Calu3 (cell line): ENCODE measurements around the gene ILK. TPM values are rescaled to one million over a fixed set of nuclear protein-coding genes. Genes with fewer than 3 reads are reported as not detected.

Source experiments
- BruUV-seq: library from RNA; stranded (reverse); fragments of 400-500 nt; replicated peaks from 2 replicates; lab custom pipeline; 2021; lab: Mats Ljungman, UMichigan
- CTCF ChIA-PET: fragments of 300-600 bp; sonication (Branson Sonifier 250); formaldehyde crosslinking; loops from one replicate; lab custom pipeline; 2022; ENCODE audit warnings: antibody characterized with exemption; lab: Charles Lee
- DNase-seq: peaks from one replicate; pipeline ENCODE4 v3.0.0; 2022
- H3K27ac Mint-ChIP-seq: one replicate; pipeline ENCODE4 v1.8.0; 2022; ENCODE audit warnings: mixed read lengths; ENCODE audit not compliant: unreplicated experiment
- H3K27me3 Mint-ChIP-seq: one replicate; pipeline ENCODE4 v1.8.0; 2022; ENCODE audit warnings: mixed read lengths; ENCODE audit not compliant: unreplicated experiment
- H3K36me3 Mint-ChIP-seq: one replicate; pipeline ENCODE4 v1.8.0; 2022; ENCODE audit warnings: mild to moderate bottlenecking, moderate library complexity, mixed read lengths; ENCODE audit not compliant: insufficient read depth, unreplicated experiment
- H3K4me1 Mint-ChIP-seq: one replicate; pipeline ENCODE4 v1.8.0; 2022; ENCODE audit warnings: mild to moderate bottlenecking, low read depth, mixed read lengths; ENCODE audit not compliant: unreplicated experiment
- H3K4me3 Mint-ChIP-seq: one replicate; pipeline ENCODE4 v1.8.0; 2022; ENCODE audit warnings: mild to moderate bottlenecking, low read depth, moderate library complexity, mixed read lengths; ENCODE audit not compliant: unreplicated experiment
- H3K9me3 Mint-ChIP-seq: one replicate; pipeline ENCODE4 v1.8.0; 2022; ENCODE audit warnings: low read depth, mixed read lengths; ENCODE audit not compliant: unreplicated experiment
- CTCF ChIP-seq: fragments of 200-600 bp; IDR thresholded peaks from one replicate; pipeline ENCODE4 v1.8.0; 2022; ENCODE audit warnings: antibody characterized with exemption; ENCODE audit not compliant: unreplicated experiment
- intact Hi-C: fragments of 100-400 bp; cut with micrococcal nuclease; formaldehyde crosslinking; loops from one replicate; pipeline ENCODE4 v1.10.0; 2022; ENCODE audit not compliant: unreplicated experiment
- total RNA-seq: library from RNA; stranded (reverse); gene quantifications from 2 replicates; pipeline ENCODE4 v1.2.3, GENCODE V29; 2022

ILK gene
- total RNA-seq, 1 experiment from 2014 or later: 85.7 TPM

GRCh38 chr11:6584528-6584927, 19.0 kb upstream of the ILK start:
- intact Hi-C loops: no loop called here
- H3K4me3 Mint-ChIP-seq: no peak overlapping the region
- H3K27me3 Mint-ChIP-seq: no peaks in the 10 kb centered on the region
- CTCF ChIA-PET: no interaction called here
- H3K36me3 Mint-ChIP-seq: peaks cover 9% of the 10 kb centered on the region
- no TSS peak for BruUV-seq
- peaks cover 8% of the 10 kb centered on the region for H3K9me3 Mint-ChIP-seq
- H3K4me1 Mint-ChIP-seq: no peaks in the 10 kb centered on the region
- no peak for DNase-seq
- TF ChIP-seq CTCF: no peak
- H3K27ac Mint-ChIP-seq: no peak overlapping the region

GRCh38 chr11:6586434-6587359, 16.9 kb upstream of the ILK start:
- no peak for DNase-seq
- CTCF ChIA-PET: interaction anchor here (1.0 kb wide), 1 partner anchor 17 kb away, joined by 3 read pairs; no protein-coding TSS in a partner anchor
- TF ChIP-seq CTCF: no peak
- no peaks in the 10 kb centered on the region for H3K27me3 Mint-ChIP-seq
- H3K27ac Mint-ChIP-seq: no peak overlapping the region
- no peaks in the 10 kb centered on the region for H3K4me1 Mint-ChIP-seq
- intact Hi-C loops: no loop called here
- peaks cover 8% of the 10 kb centered on the region for H3K9me3 Mint-ChIP-seq
- H3K4me3 Mint-ChIP-seq: no peak overlapping the region
- no TSS peak for BruUV-seq
- H3K36me3 Mint-ChIP-seq: peaks cover 7% of the 10 kb centered on the region

- peaks cover 8% of the 10 kb centered on the region for H3K9me3 Mint-ChIP-seq
- H3K36me3 Mint-ChIP-seq: no peaks in the 10 kb centered on the region
- no peaks in the 10 kb centered on the region for H3K27me3 Mint-ChIP-seq
- H3K27ac Mint-ChIP-seq: no peak overlapping the region
- DNase-seq: no peak
- CTCF ChIA-PET: interaction anchor here (1.0 kb wide), 1 partner anchor 18 kb away, joined by 3 read pairs; no protein-coding TSS in a partner anchor
- TF ChIP-seq CTCF: no peak
- intact Hi-C loops: no loop called here
- no peak overlapping the region for H3K4me3 Mint-ChIP-seq
- no TSS peak for BruUV-seq
- no peaks in the 10 kb centered on the region for H3K4me1 Mint-ChIP-seq
Observed at GRCh38 chr11:6587360-6587953, 16.1 kb upstream of the ILK start.

GRCh38 chr11:6588018-6588417, 15.6 kb upstream of the ILK start:
- no peak overlapping the region for H3K4me3 Mint-ChIP-seq
- no TSS peak for BruUV-seq
- H3K4me1 Mint-ChIP-seq: no peaks in the 10 kb centered on the region
- no peak overlapping the region for H3K27ac Mint-ChIP-seq
- CTCF ChIA-PET: interaction anchor here (1.0 kb wide), 1 partner anchor 18 kb away, joined by 3 read pairs; no protein-coding TSS in a partner anchor
- intact Hi-C loops: no loop called here
- DNase-seq: no peak
- H3K27me3 Mint-ChIP-seq: no peaks in the 10 kb centered on the region
- no peaks in the 10 kb centered on the region for H3K36me3 Mint-ChIP-seq
- TF ChIP-seq CTCF: no peak
- peaks cover 5% of the 10 kb centered on the region for H3K9me3 Mint-ChIP-seq
